HuH-7 (cell line): ENCODE data around the gene CPSF6.
A peak's percentile ranks its signal among the peaks of the same experiment; 100 is the strongest.
"Not testable (repeated sequence)": the region's sequence is repeated elsewhere in the genome, so short reads cannot be mapped to it uniquely, and the experiment has no call there.

ENCODE experiments used
- DNase-seq: peaks from one replicate; pipeline ENCODE4 v3.0.0; 2011; ENCODE audit warnings: low spot score

Gene CPSF6

GRCh38 chr12:69262264-69262974, 23.1 kb downstream of the CPSF6 start:
- no peak for DNase-seq

GRCh38 chr12:69265205-69265604, 25.8 kb downstream of the CPSF6 start:
- no peak for DNase-seq

- DNase-seq = not testable (repeated sequence)
Observed at GRCh38 chr12:69265633-69266032, 26.3 kb downstream of the CPSF6 start.

GRCh38 chr12:69266036-69266635, 26.8 kb downstream of the CPSF6 start:
- no peak for DNase-seq

- DNase-seq = no peak
Observed at GRCh38 chr12:69269736-69270135, 30.4 kb downstream of the CPSF6 start.

GRCh38 chr12:69272511-69272910, 33.1 kb downstream of the CPSF6 start:
- DNase-seq = no peak

- no peak for DNase-seq
Observed at GRCh38 chr12:69274861-69275260, 35.5 kb downstream of the CPSF6 start.

GRCh38 chr12:69275471-69275891, 36.1 kb downstream of the CPSF6 start:
- DNase-seq = no peak

GRCh38 chr12:69278814-69279782, 39.7 kb downstream of the CPSF6 start:
- DNase-seq = no peak

GRCh38 chr12:69284131-69284530, 44.8 kb downstream of the CPSF6 start:
- peak; percentile 32 for DNase-seq

- no peak for DNase-seq
Observed at GRCh38 chr12:69287556-69287955, 48.2 kb downstream of the CPSF6 start.

GRCh38 chr12:69290545-69291277, 51.3 kb downstream of the CPSF6 start:
- peak; percentile 69 for DNase-seq

- no peak for DNase-seq
Observed at GRCh38 chr12:69291278-69291593, 51.9 kb downstream of the CPSF6 start.

- DNase-seq = no peak
Observed at GRCh38 chr12:69298133-69298532, 58.8 kb downstream of the CPSF6 start.

- no peak for DNase-seq
Observed at GRCh38 chr12:69298947-69299346, 59.6 kb downstream of the CPSF6 start.

GRCh38 chr12:69304284-69304683, 64.9 kb downstream of the CPSF6 start:
- no peak for DNase-seq

- no peak for DNase-seq
Observed at GRCh38 chr12:69309461-69309860, 70.1 kb downstream of the CPSF6 start.

- no peak for DNase-seq
Observed at GRCh38 chr12:69313209-69313608, 73.8 kb downstream of the CPSF6 start.

GRCh38 chr12:69316784-69317183, 77.4 kb downstream of the CPSF6 start:
- not testable (repeated sequence) for DNase-seq

GRCh38 chr12:69317233-69317632, 77.9 kb downstream of the CPSF6 start:
- DNase-seq = not testable (repeated sequence)

GRCh38 chr12:69318225-69318624, 78.9 kb downstream of the CPSF6 start:
- DNase-seq = no peak

GRCh38 chr12:69321351-69321750, 82.0 kb downstream of the CPSF6 start:
- DNase-seq = no peak
